IPS-18a (cell line): ENCODE measurements around the gene HCFC1.

Source experiments
- H3K27ac ChIP-seq: one replicate; pipeline ENCODE4 v1.5.1; 2013; ENCODE audit warnings: low read length
- H3K27me3 ChIP-seq: one replicate; pipeline ENCODE4 v1.6.1; 2013; ENCODE audit warnings: mild to moderate bottlenecking, low read length; ENCODE audit not compliant: control insufficient read depth, insufficient read depth
- H3K36me3 ChIP-seq: one replicate; pipeline ENCODE4 v1.6.1; 2013; ENCODE audit warnings: low read depth, low read length; ENCODE audit not compliant: control insufficient read depth
- H3K4me1 ChIP-seq: one replicate; pipeline ENCODE4 v1.6.1; 2013; ENCODE audit warnings: low read depth, low read length; ENCODE audit not compliant: control insufficient read depth
- H3K4me3 ChIP-seq: one replicate; pipeline ENCODE4 v1.5.1; 2013; ENCODE audit warnings: low read length
- H3K9ac ChIP-seq: one replicate; pipeline ENCODE4 v1.6.1; 2013; ENCODE audit warnings: mild to moderate bottlenecking, low read length, moderate library complexity
- H3K9me3 ChIP-seq: one replicate; pipeline ENCODE4 v1.6.1; 2013; ENCODE audit warnings: low read depth, low read length; ENCODE audit not compliant: control insufficient read depth

HCFC1 gene

DNA sequence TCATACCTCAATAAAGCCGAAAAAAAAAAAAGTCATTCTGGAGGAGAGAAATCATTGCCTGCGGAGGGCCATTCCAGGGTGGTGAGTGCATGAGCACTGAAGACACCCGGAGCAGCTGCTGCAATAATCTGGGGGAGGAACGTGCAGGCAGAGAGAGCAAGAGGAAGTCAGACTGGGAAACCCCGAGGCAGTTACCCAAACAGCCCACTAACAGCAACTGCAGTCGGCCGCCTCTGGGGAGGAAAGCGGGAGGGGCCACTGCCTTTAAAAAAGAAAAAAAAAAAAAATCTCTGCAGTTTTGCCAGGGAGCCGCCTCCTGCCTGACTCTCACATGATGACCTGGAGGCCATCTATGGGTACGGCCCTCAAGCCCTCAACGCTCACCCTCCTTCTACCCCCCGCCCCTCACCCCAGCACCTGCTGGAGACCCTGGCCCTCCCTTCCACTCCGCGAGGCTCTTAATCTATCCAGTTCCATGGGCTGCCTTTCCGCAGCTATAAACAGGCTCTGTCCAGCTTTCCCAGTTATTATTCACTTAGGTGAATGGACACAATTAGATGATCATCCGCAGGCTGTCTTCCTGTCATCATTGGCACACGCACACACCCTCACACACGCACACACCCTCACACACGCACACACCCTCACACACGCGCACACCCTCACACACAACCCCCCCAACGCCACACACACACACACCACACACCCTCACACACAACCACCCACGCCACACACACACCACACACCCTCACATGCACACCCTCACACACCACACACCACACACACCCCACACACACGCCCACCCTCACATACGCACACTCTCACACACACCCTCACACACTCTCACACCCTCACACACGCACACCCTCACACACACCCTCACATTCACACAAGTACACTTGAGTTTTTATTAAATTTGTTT is 70.5 kb downstream of the HCFC1 start:
- Histone ChIP-seq H3K27me3 (no peaks in the 10 kb centered on the region), H3K4me3 (no peak overlapping the region), H3K9me3 (peaks cover 3% of the 10 kb centered on the region), H3K36me3 (no peaks in the 10 kb centered on the region), H3K9ac (no peak overlapping the region), H3K4me1 (no peaks in the 10 kb centered on the region), H3K27ac (no peak overlapping the region)

- H3K27me3 ChIP-seq, result no peaks in the 10 kb centered on the region
- peaks cover 9% of the 10 kb centered on the region for H3K9me3 ChIP-seq
- H3K9ac ChIP-seq, result no peak overlapping the region
- no peaks in the 10 kb centered on the region for H3K4me1 ChIP-seq
- no peaks in the 10 kb centered on the region for H3K36me3 ChIP-seq
- no peak overlapping the region for H3K4me3 ChIP-seq
- H3K27ac ChIP-seq, result no peak overlapping the region
Observed at GRCh38 chrX:153897899-153898298, 73.7 kb downstream of the HCFC1 start.
